HG03095 (cell line): ENCODE results near the gene ASB1.
"Not testable (repeated sequence)": the region's sequence is repeated elsewhere in the genome, so short reads cannot be mapped to it uniquely, and the experiment has no call there.

Experiments
- ATAC-seq: cut with Tn5 transposase; IDR thresholded peaks from one replicate; pipeline ENCODE4 v1.9.1; 2021; ENCODE audit warnings: moderate library complexity; ENCODE audit not compliant: unreplicated experiment

Gene ASB1

GRCh38 chr2:238403632-238404405, 22.9 kb upstream of the ASB1 start:
- ATAC-seq, result no peak

- ATAC-seq, result no peak
Measured at GRCh38 chr2:238404406-238405216, 22.1 kb upstream of the ASB1 start.

DNA sequence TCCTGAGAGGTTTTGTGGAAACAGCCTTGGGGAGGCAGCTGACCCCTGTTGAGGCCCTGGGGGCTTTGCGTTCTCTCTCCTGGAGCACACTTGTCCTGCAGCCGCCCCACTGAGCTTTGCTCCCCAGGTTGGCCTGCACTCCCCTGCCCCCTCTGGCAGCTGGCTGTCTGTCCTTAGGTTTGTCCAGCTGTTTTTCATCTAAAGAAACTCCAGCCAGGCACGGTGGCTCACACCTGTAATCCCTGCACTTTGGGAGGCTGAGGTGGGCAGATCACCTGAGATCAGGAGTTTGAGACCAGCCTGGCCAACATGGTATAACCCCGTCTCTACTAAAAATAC, 21.5 kb upstream of the ASB1 start:
- not testable (repeated sequence) for ATAC-seq

GRCh38 chr2:238406221-238406997, 20.3 kb upstream of the ASB1 start:
- no peak for ATAC-seq

- ATAC-seq, result no peak
Measured at GRCh38 chr2:238406998-238407285, 19.8 kb upstream of the ASB1 start.

DNA sequence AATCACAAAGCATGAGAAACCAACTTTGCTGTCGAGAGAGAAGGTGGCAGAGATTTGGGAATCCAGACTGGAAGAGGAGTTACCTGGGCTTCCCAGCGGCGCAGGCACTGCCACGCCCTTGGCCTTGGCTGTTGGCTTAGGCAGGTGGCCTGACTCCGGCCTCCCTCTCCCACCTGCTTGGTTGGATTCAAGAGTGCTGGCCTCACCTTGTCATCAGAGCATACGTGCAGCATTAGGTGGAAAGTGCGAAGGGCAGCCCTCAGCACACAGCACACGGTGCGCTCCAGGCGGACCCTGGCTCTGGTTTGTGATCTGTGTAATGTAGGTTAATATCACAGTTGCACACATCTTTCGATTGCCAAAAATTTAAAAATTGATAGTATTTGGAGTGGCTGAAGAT, 19.2 kb upstream of the ASB1 start:
- ATAC-seq, result no peak

DNA sequence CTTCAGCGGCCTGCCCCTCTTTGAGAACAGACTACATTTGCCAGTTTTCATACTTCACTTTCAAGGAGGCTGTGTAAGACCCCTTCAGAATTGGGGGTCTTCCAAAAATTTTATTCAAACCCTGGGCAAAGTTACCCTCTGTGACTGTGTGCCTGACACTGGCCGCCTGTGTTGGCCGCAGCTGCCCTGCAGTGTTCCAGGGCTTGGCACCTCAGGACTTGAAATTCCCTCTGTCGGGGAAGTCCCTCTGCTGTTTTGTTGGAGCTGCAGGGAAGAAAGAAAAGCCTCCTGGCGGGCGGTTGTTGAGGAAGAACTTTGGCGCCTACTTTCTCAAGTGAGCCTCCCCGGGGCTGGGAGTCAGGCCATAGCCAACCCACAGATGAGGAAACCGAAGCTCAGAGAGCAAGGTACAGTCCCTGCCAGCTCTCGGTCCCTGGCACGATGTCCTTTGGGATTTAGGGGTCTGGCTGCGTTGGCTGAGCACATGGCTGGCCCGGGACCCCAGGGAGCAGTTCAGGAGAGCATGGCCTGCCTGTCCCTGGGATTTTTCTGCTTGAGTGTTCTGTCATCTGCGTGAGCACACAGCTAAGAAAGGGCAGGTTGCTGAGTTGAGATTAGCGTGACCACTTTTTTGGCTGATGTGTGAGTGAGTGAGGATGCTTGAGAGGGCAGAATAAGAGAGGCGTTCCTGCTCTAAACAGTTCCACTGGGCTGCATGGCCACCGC, 17.9 kb upstream of the ASB1 start:
- ATAC-seq, result no peak

- no peak for ATAC-seq
Measured at GRCh38 chr2:238409341-238410199, 17.2 kb upstream of the ASB1 start.

GRCh38 chr2:238412067-238412767, 14.5 kb upstream of the ASB1 start:
- ATAC-seq, result no peak

DNA sequence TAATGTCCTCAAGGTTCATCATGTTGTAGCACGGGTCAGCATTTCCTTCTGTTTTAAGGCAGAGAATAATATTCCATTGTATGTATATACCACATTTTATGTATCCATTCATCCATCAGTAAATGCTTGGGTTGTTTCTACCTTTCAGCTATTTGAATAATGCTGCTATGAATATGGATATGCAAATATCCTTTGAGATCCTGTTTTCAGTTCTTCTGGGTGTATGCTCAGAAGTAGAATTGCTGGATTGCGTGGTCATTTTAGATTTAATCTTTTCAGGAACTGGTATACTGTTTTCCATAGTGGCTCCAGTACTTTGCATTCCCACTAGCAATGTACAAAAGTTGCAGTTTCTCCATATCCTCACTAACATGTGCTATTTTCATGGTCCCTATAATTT, 13.4 kb upstream of the ASB1 start:
- ATAC-seq, result no peak

DNA sequence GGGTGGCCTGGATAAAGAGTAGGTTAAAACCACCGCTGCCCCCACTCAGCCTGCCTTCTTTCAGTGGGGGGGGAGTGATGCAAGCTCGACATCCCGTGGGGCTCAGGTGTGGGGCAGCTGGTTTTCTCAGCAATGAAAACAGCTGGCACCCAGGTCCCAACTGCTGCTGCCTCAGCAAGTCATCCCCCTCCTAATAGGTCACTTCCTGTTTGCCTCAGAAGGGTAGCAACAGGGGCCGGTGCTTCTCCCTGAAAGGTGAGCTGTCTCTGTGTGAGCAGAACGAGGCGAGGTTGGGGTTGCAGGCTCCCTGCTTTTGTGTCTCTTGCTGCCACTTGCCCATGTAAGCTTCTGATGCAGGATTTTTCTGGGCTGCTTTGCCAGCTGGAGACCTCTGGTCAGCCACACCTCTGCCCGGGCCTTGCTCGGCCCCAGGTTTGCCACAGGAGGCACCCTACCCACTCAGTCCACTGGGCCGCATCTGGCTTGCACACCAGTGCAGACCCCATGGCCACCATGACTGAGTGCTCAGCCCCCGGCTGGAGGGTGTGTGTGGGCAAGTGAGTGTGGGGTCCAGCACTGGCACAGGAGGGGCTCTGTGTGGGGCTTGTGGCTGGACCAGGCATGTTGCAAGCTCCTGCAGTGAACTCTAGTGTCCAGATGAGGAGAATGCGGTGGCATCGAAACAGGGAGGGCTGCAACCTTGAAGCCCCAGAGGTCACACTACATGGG, 11.5 kb upstream of the ASB1 start:
- ATAC-seq, result no peak

DNA sequence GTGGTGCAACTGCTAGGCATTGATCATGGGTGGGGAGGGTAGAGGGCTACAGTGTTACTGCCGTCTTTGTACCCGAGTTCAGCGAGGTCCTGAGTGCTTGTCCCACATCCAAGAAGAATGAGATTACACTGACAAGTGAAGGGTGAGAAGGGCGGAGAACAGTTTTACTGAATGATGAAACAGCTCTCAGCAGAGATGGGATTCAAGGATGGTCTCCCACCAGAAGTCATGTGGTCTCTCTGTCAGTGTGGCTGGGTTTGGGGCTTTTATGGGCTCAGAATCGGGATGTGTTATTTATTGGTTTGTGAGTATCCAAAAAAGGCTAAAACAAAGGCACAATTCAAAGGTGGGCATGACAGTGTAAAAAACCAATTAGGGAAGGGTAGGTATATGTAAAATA, 10.8 kb upstream of the ASB1 start:
- no peak for ATAC-seq

DNA sequence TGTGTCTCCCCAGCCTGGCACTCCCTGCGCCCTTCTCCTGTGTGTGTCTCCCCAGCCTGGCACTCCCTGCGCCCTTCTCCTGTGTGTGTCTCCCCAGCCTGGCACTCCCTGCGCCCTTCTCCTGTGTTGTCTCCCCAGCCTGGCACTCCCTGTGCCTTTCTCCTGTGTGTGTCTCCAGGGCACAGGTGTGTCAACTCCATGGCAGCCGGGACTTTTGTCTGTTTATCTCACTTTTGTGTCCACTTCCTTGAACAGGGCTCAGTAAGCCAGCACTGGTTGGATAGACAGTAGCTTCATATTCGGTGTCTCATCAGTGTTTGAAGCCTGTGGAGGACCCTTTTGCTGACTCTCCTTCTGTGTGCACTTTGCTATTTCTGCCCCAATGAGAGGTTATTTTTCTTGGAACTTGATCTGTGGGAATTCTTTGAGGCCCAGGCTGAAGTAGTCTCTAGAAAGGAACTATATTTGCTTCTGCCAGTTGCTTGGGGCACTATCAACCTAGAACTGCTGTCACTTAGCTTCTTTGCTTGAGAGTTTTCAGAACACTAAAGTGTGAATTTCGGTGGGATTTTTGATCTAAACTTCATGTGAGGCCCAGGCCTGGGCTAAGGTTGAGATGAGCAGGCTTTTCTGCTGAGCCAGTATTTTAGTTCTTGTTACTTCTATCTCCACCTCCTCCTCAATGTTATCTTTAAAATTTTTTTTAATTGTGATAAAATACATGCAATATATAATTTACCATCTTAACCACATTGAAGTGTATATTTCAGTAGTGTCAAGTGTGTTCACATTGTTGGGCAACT, 8.3 kb upstream of the ASB1 start:
- no peak for ATAC-seq

DNA sequence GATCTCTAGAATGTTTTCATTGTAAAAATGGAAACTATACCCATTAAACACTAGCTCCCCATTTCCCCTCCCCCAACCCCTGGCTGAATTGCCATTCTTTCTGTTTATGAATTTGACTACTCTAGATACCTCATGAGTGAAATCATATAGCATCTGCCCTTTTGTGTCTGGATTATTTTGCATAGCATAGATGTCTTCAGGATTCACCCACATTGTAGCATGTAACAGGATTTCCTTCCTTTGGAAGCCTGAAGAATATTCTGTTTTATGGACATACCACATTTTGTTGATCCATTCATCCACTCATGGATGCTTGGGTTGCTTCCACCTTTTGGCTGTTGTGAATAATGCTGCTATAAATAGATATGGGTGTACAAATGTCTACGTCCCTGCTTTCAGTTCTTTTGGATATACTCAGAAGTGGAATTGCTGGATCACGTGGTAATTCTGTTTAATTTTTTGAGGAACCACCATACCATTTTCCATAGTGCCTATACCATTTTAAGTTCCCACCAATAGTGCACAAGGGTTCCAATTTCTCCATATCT, 7.7 kb upstream of the ASB1 start:
- ATAC-seq, result no peak

DNA sequence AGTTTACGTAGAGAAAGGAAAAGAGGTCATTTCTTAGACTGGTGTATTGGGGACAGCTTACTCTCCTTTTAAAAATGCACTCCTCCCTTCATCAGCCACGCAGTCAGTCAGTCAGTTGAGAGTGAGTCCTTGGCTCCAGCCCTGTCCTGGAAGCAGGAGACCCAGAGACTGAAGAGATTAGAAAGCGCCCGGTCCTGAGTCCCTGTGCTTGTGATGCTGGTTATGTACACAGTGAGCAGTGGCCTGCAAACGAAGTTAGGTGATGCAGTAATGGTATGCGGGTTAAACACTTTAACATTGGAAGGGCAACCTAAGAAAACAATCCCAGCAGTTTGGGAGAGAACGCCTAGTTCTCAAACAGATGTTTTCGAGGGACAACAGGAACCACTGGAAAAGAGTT, 6.3 kb upstream of the ASB1 start:
- no peak for ATAC-seq

DNA sequence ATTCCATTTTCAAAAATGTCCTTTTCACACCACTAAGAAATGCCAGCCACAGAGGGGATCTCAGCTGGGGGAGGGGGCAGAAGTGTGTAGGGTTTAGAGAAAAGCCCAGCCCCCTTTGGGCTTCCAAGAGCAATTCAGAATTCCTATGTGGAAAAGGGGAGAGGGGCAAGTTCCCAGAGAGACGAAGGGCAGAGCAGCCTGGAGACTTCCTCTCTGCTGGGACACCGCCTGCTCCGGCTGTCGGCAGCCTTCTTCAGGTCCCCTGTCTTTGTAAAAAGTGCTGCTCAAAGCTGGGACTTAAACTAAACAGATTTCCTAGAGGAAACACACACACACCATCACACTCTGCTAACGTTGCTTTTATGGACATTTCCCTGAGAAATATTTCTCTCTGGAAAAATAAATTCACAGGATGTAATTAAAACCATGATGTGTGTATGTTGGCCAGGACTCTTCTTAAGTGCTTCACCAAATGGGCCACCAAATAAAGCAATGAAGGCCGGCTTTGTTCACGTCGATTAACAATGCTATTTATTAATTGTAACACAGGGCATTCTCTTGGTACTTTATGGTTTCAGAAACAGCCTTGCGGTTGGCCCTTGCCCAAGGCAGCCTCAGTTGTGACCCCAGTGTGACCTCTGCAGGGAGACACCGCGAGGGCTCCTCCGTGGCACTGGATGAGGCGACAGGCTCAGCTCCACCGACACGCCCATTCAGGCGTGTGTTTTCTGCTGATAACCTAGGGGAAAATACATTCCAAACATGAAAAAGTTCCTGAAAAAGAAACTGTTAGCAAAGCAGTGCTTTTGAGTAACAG, 5.6 kb upstream of the ASB1 start:
- no peak for ATAC-seq

DNA sequence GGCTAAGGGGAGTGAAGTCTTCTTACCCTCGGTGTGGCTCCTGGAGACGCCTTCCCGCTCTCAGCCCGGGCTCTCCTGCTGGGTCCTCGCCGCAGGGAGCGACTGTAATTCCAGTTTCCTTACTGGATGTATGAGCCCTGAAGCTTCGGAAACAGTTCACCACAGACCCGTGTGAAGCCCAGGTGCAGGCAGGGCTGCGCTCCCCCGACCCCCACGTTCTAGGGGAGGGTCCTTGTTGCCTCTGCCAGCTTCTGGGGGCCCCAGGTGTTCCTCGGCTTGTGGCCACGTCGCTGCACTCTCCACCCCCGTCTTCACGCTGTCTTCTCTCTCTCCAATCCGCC, 5.1 kb upstream of the ASB1 start:
- no peak for ATAC-seq
